NCI-H1694 treated with DMSO at 0.1 percent for 48 hours (cell line): ENCODE measurements around the gene MISP.

Experiments
- DNase-seq: peaks from one replicate; lab custom pipeline; 2025; lab: John Stamatoyannopoulos, UW

MISP gene

DNA sequence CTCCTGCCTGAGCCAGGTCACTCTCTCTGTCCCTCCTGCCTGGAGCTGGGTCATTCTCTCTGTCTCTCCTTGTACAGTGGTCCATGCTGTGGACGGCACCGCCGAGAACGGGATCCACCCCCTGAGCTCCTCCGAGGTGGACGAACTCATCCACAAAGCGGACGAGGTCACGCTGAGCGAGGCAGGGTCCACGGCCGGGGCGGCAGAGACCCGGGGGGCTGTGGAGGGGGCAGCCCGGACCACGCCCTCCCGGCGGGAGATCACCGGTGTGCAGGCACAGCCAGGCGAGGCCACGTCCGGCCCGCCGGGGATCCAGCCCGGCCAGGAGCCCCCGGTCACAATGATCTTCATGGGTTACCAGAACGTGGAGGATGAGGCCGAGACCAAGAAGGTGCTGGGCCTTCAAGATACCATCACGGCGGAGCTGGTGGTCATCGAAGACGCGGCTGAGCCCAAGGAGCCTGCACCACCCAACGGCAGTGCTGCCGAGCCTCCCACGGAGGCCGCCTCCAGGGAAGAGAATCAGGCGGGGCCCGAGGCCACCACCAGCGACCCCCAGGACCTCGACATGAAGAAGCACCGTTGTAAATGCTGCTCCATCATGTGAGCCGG, 4.6 kb upstream of the MISP start:
- no peak for DNase-seq

DNA sequence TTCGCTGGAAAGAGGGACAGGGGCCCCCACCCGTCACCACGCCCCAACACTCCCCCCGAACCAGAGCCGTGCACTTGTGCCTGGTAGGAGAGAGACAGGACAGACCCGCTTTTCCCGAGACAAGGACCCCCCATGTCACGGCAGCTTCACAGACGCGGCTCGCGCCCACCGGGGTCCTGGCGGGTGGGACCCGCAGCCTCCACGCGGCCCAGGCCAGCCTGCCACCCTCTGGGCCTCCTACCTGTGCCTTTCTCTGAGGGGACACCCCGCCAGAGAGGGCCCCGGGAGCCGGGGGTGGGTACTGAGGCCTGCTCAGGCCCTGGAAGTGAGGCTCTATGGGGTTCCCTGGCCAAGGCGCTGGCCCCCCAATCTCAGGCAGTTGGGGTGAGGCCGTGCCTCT, 4.0 kb upstream of the MISP start:
- no peak for DNase-seq

DNA sequence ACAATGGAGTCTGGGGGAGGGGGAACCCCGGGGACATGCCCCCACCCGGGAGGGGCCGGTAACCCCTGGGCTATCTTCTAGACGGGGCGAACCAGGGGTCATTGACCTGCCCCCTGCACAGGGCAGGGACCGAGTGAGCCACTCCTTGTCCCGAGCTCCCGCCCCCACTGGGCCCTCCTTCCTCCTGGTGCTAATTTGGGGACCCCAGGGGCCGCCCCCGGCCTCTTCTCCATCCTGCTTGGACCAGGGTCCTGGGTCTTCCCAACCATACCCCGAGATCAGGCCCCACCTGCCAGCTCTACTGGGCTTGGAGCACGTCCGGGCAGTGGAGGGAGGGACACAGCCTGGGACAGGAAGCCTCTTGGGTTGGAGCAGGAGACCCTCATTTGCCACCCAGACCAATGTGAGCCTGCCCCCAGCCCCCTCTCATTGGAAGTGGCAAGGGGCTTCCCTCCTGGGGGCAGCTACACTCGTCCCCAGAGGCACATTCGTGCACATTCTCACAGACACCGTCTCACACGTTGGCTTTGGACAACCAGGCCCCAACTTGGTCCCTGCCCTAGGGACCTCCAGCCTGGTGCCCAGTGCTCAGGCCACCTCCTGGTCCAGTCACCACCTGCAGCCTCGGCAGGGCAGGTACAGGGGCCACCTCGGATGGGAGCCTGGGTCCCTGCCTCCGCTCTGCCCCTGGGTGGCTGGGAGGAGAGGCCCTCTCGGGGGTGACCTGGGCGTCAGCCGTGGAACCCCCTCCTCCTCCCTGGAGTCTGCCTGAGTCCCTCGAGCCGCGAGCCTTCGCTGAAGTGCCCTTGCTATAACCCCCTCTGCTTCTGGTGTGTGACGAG, 3.3 kb upstream of the MISP start:
- DNase-seq, result no peak

DNA sequence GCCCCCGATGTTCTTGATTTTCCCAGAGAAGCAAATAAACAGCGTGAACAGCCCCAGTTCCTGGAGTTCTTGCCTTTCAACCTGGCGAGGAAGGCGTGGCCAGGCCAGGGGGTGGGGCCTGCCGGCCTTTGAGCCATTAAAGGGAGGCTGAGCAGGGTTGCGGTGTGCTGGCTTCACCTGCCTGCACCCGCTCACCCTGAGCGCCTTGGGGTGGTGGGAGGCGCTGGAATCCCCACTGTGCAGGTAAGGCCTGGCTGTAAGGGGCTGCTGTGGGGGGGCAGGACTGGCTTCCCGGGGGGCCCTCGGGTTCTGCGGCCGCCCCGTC, 2.7 kb upstream of the MISP start:
- no peak for DNase-seq

DNA sequence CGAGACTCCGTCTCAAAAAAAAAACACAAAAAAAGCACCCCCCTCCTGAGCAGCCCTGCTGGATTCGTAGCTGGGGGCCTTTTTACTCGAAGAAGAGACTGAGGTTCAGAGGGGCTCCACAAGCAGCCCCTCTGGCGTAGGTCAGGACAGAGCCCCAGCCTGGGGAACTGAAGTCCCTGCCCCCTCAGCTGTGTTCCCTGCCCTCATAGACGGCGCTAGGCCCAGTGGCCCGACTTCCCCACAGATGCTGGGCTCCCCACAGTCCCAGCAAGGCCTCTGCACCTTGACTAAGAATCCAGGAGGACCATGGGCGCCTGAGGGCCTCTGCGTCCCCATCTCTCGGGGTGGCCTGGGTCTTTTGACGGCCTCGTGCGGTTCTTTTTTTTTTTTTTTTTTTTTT, 1.1 kb upstream of the MISP start:
- no peak for DNase-seq

DNA sequence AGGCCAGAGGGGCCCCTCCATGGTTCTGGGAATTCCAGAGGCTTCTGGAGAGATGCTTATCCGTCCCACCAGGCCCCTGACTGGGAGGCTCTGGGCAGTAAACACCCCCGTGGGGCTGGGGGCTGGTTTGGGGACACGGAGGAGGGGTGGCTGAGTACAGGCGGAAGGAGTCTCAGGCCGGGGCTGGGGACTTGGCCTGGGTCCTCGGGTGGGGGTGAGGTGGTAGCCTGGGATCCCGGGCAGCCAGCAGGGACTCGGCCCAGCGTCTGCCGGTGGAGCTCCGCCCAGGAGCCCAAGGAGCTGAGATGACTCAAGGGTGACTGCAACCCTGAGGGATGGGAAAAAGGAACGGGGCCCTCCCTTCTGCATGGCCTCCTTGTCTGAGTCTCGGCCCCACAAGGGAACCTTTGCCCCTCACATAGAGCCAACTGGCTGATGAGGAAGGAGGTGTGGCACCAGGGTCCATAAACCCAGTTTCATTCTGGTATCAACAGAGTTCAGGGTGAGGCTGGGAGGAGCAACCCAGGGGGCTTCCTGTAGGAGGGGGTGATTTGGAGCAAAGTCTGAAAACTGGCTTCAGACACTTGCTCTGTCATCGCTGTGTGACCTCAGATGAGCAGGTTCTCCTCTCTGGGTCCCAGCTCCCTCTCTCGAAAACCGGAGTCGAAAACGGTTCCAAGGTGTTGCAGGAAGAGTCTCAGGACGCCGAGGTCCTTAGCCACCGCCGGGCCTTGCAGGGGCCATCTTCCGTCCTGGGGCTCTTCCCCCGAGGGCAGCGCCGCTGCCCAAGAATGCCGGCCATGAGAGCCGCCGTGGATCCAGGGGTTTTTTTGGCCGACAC, 809 bp downstream of the MISP start:
- no peak for DNase-seq

DNA sequence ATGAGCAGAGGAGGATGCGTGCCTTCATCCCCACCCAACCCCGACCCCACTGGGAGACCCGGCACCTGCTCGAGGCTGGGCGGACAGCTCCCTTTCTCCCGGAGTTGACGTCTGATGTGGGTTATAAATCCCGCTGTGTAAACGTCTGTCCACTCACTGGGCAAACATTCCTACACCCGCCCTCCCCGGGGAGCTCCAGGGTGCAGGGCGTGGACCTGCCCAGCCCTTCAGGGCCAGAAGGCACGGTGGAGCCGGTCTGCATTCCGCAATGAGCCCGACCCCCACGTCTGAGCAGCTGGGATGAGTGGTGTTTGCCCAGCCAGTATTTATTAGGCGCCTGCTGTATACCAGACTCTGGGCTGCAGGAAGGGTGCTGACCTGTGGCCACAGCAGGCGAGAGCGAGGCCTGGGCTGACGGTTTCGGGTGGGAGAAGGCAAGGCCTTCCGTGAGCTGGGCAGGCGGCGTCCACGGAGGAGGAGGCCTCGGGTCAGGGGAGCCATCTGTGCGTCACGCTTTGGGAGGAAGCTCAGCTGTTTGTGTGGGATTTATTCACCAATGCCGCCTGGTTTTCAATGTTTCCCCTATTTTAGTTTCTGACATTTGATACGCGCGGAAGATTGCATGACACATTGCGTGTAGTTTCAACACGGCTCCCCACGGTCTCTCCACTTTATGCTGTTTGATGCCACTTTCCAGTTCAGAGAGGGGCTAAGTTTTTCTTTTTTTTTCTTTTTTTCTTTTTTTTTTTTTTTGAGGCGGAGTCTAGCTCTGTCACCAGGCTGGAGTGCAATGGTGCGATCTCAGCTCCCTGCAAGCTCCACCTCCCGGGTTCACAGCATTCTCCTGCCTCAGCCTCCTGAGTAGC, 2.0 kb downstream of the MISP start:
- no peak for DNase-seq

DNA sequence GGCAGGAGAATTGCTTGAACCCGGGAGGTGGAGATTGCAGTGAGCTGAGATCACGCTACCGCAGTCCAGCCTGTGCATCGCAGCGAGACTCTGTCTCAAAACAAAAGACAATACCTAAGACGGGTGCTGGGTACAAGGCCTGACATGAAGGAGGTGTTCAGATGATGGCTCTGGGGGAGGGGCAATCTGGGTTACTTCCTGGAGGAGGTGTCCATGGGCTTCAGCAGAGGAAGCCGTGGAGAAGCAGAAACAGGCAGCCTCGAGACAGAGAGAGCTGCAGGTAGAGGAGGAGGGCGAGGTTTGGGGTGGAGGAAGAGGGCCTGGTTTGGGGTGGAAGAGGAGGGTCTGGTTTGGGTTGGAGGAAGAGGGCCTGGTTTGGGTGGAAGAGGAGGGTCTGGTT, 3.6 kb downstream of the MISP start:
- no peak for DNase-seq

DNA sequence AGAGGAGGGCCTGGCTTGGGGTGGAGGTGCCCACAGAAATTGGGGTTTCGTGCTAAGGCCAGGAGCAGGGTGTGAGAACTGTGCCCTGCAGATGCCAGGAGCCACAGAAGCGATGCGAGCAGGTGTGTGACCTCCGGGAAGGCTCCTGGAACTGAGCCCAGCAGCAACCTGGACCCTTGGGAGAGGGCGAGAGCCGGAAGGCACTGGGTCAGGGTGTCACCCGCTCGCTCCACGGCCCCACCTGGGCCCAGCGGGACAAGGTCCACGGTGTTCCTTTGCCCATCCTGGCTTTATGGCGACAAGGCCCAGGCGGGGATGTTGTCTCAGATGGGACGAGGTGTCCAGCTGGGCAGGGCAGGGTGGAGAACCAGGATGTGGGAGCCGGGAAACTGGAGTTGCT, 4.2 kb downstream of the MISP start:
- no peak for DNase-seq

DNA sequence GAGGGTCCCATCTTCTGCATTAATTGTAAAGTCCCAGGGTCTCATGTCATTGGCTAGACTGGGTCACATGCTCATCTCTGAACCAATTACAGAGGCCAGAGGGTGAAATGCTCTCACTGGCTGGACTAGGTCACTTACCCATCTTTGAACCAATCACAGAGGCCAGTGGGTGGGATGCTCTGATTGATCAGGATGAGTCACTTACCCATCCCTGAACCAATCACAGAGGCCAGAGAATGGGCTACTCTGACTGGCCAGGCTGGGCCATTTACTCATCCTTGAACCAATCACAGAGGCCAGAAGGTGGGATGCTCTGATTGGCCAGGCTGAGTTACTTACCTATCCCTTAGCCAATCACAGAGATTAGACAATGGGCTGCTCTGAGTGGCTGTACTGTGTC, 5.3 kb downstream of the MISP start:
- no peak for DNase-seq

DNA sequence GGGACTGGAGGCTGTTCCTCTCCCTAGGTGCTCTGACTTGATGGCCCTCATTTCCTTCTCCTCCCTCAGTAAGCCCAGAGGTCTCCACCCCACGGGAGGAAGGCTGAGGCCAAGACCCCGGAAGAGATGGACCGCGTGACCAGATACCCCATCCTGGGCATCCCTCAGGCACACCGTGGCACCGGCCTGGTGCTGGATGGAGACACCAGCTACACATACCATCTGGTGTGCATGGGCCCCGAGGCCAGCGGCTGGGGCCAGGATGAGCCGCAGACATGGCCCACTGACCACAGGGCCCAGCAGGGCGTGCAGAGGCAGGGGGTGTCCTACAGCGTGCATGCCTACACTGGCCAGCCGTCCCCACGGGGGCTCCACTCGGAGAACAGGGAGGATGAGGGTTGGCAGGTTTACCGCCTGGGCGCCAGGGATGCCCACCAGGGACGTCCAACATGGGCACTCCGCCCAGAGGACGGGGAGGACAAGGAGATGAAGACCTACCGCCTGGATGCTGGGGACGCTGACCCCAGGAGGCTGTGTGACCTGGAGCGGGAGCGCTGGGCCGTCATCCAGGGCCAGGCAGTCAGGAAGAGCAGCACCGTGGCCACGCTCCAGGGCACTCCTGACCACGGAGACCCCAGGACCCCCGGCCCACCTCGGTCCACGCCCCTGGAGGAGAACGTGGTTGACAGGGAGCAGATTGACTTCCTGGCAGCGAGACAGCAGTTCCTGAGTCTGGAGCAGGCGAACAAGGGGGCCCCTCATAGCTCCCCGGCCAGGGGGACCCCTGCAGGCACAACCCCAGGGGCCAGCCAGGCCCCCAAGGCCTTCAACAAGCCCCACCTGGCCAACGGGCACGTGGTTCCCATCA, 6.1 kb downstream of the MISP start:
- no peak for DNase-seq

DNA sequence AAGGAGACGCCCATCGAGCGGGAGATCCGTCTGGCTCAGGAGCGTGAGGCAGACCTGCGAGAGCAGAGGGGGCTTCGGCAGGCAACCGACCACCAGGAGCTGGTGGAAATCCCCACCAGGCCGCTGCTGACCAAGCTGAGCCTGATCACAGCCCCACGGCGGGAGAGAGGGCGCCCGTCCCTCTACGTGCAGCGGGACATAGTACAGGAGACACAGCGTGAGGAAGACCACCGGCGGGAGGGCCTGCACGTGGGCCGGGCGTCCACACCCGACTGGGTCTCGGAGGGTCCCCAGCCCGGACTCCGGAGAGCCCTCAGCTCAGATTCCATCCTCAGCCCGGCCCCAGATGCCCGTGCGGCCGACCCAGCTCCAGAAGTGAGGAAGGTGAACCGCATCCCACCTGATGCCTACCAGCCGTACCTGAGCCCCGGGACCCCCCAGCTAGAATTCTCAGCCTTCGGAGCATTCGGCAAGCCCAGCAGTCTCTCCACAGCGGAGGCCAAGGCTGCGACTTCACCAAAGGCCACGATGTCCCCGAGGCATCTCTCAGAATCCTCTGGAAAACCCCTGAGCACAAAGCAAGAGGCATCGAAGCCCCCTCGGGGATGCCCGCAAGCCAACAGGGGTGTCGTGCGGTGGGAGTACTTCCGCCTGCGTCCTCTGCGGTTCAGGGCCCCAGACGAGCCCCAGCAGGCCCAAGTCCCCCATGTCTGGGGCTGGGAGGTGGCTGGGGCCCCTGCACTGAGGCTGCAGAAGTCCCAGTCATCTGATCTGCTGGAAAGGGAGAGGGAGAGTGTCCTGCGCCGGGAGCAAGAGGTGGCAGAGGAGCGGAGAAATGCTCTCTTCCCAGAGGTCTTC, 7.1 kb downstream of the MISP start:
- no peak for DNase-seq

DNA sequence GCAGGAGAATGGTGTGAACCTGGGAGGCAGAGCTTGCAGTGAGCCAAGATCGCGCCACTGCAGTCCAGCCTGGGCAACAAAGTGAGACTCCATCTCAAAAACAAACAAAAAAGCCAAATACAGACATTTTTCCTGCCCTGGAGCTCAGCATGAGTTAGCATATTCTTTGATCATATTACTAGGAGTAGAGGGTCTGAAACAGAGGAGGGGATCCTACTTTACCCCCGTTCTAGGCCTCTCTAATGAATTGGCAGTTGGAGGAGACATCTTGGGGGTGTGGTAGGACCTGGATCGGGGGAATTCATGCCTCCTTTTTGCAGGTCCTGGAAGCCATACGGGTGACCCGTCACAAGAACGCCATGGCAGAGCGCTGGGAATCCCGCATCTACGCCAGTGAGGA, 12.3 kb downstream of the MISP start:
- DNase-seq, result no peak

DNA sequence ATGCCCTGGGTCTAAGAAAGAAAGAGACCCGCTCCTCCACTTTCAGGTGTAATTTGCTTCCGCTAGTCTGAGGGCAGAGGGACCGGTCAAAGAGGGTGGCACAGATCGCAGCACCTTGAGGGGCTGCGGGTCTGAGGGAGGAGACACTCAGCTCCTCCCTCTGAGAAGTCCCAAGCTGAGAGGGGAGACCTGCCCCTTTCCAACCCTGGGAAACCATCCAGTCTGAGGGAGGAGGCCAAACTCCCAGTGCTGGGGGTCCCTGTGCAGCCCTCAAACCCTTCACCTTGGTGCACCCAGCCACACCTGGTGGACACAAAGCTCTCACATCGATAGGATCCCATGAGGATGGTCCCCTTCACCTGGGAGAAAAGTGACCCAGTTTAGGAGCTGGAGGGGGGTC, 13.0 kb downstream of the MISP start:
- no peak for DNase-seq

DNA sequence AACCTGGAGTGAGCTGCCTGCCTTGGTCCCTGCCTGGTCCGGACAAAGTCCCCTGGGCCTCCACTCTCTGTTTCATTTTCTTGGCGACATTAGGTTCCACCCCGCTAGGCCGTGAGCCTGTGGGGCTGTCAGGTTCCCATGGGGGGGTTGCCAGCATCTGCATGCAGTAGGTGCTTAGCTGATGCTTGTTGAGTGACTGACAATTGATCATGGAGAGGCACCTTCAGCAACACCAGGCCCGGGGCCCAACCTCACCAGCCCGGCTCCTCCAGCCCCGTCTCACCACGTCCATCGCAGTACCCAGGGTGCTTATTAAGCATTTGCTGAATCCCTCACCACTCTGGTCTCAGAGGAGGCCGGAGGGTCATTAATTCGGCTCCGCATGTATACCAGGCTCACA, 13.4 kb downstream of the MISP start:
- DNase-seq, result no peak

DNA sequence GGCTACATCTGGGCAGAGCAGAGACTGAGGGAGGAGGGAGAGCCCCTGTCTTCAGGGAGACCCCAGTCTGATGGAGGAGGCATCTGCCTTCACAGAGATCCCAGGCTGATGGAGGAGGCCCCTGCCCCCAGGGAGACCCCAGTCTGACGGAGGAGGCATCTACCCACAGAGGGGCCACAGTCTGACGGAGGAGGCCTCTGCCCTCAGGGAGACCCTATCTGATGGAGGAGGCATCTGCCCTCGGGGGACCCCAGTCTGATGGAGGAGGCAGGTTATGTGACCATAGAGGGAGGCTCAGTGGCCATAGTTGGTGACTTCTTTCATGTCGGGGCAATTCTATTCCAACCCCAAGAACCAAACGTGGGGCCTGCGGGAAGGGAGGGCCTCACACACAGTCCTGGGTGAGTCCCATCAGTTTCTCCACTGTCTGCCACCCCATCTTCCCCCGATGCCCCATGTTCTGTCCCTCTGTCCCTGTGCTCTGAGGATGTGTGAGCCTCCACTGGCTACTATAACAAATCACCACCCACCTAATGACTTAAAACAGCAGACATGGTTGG, 14.3 kb downstream of the MISP start:
- DNase-seq, result no peak

DNA sequence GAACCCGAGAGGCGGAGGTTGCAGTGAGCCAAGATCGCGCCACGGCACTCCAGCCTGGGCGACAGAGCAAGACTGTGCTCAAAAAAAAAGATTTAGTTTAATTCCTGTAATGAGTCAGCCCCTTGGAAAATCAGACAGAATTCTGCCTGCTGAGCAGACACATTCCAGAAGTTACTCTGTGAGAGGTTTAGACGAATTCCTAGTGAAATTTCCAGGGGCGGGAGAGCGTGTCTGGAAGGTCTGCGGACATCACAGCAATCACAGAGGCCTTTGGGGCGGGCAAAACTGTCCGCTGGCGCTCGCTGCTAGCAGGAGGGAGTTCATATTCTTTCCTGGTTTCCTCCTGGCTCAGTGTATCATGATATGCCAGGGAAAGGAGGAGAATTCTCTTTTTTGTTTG, 17.5 kb downstream of the MISP start:
- DNase-seq, result no peak

DNA sequence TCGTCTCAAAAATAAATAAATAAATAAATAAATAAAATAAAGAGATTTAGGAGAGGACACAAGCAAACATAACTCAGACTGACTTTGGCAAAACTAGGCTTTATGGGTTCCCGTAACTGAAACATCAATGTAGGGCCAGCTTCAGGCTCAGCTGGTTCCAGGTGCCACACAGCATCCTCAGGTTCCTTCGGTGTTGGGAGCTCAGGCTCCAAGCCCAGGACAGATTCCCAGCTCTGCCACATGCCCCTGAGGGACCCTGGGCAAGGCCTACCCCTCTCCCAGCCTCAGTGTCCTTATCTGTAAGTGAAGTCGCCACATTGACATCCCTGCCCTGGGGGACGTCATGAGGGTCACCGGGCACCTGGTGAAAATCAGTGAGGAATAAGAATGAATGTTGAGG, 18.7 kb downstream of the MISP start:
- DNase-seq, result no peak

DNA sequence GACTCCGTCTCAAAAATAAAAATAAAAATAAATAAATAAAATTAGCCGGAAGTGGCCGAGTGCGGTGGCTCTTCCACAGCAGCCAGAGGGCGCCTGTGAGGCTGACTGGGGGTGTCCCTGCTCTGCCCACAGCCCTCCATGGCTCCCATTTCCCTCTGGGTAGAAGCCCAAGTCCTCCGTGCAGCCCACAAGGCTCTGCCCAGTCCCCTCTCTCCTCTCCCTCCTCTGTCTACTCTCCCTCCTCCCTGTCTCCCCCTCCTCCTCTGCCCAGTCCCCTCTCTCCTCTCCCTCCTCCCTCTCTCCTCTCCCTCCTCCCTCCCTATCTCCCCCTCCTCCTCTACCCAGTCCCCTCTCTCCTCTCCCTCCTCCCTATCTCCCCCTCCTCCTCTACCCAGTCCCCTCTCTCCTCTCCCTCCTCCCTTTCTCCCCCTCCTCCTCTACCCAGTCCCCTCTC, 20.4 kb downstream of the MISP start:
- DNase-seq, result no peak

DNA sequence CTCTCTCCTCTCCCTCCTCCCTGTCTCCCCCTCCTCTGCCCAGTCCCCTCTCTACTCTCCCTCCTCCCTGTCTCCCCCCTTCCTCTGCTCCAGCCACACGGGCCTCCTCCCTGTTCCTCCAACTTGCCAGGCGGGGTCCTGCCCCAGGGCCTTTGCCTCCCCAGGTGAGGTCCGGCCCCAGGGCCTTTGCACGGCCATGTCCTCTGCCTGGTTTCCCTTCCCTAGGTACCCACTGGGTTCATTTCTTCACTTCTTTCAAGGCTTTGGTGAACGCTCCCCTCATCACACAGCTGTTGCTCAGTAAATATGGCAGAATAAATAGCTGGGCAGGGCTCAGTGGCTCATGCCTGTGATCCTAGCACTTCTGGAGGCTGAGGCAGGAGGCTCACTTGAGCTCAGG, 21.2 kb downstream of the MISP start:
- DNase-seq, result no peak
